Body of pancreas (tissue), 4 donors: ENCODE results near the gene ERC2. TPM values are rescaled to one million over a fixed set of nuclear protein-coding genes. Genes with fewer than 3 reads are reported as not detected.

Experiments used
- ATAC-seq: fragments of 150-250 bp; one replicate; pipeline ENCODE4 v1.9.1; 2016
- DNase-seq, 4 donors: peaks; one replicate each; pipeline ENCODE4 v3.0.0-alpha.2; 2019
- H3K27ac ChIP-seq, 4 donors: fragments of 200-600 bp; sonication (generic); 1 replicate in 3 of 4; 2 replicates in 1 of 4; pipeline versions ENCODE4 v1.5.1 to v1.6.1; 2016 to 2019; ENCODE audit warnings: mild to moderate bottlenecking in 1 of 4, mixed read lengths in 1 of 4, moderate library complexity in 1 of 4
- H3K27me3 ChIP-seq, 2 donors: fragments of 200-600 bp; sonication (generic); one replicate each; pipeline ENCODE4 v1.6.0; 2016; ENCODE audit warnings: mild to moderate bottlenecking in 1 of 2
- H3K36me3 ChIP-seq, 2 donors: fragments of 200-600 bp; sonication (generic); replicated peaks in 1 of 2; 2 replicates each; pipeline ENCODE4 v1.5.1; 2016; ENCODE audit warnings: low read depth in 2 of 2; ENCODE audit not compliant: insufficient read depth in 1 of 2
- H3K4me1 ChIP-seq: fragments of 200-600 bp; sonication (generic); one replicate; pipeline ENCODE4 v1.6.0; 2016
- H3K4me3 ChIP-seq, 2 donors: fragments of 200-600 bp; sonication (generic); 1 replicate in 1 of 2; 2 replicates in 1 of 2; pipeline ENCODE4 v1.5.1; 2016 to 2019
- H3K9me3 ChIP-seq, 3 donors: fragments of 200-600 bp; sonication (generic); 1 replicate in 2 of 3; 2 replicates in 1 of 3; pipeline ENCODE4 v1.5.1; 2016
- CTCF ChIP-seq, 7 experiments: fragments of 450-650 bp in 4 of 7; fragments of 200-600 bp in 3 of 7; sonication (generic) in 3 of 7; IDR thresholded peaks; one replicate each; pipeline ENCODE4 v1.5.1; 2016 to 2019; ENCODE audit warnings: antibody characterized with exemption in 7 of 7
- POLR2A ChIP-seq, 3 donors: fragments of 450-650 bp; IDR thresholded peaks; one replicate each; pipeline ENCODE4 v1.6.1; 2016; ENCODE audit warnings: antibody characterized with exemption in 3 of 3, mild to moderate bottlenecking in 2 of 3
- WGBS, 2 donors: methylation state at CpG; one replicate each; pipeline ENCODE4 v1.1.5; 2017; 5-methylcytosine and 5-hydroxymethylcytosine counted together
- intact Hi-C: fragments of 100-400 bp; cut with DNase I; formaldehyde crosslinking; loops from one replicate; pipeline ENCODE4 v1.15.1; 2023
- total RNA-seq, 2 donors: library from RNA; depleted of rRNA; stranded (reverse); fragments of >200 nt; gene quantifications; one replicate each; pipeline ENCODE4 v1.1.0, GENCODE V29; 2016

The ERC2 gene
- total RNA-seq, 2 donors from 2014 or later: 4.0 to 4.7 TPM

- WGBS, 2 donors: 58 to 66% methylated on average over 3 of the region's 3 CpGs
- no peaks in the 10 kb centered on the region for H3K36me3 ChIP-seq
- H3K4me3 ChIP-seq: no peak overlapping the region
- no peaks in the 10 kb centered on the region for H3K9me3 ChIP-seq
- H3K27me3 ChIP-seq: no peaks in the 10 kb centered on the region
- intact Hi-C loops: loop anchor here (10.0 kb wide), 1 partner anchor 429 kb away; no protein-coding TSS in a partner anchor
- TF ChIP-seq POLR2A (IDR thresholded peaks at IDR 0.05): no peak
- no peak for TF ChIP-seq CTCF (IDR thresholded peaks at IDR 0.05)
- peaks cover 7% of the 10 kb centered on the region for H3K4me1 ChIP-seq
- H3K27ac ChIP-seq: no peak overlapping the region
- no peak for ATAC-seq
- DNase-seq: no peak
Observed at GRCh38 chr3:55903680-55904079, 564.6 kb downstream of the ERC2 start.

- Histone ChIP-seq H3K4me1 (no peaks in the 10 kb centered on the region), H3K27ac (no peak overlapping the region), H3K27me3 (no peaks in the 10 kb centered on the region), H3K4me3 (no peak overlapping the region), H3K9me3 (no peaks in the 10 kb centered on the region), H3K36me3 (no peaks in the 10 kb centered on the region)
- TF ChIP-seq CTCF (IDR thresholded peaks at IDR 0.05): no peak
- TF ChIP-seq POLR2A (IDR thresholded peaks at IDR 0.05): no peak
- WGBS, 2 donors: 69 to 78% methylated on average over 14 of the region's 14 CpGs
- intact Hi-C loops: loop anchor here (10.0 kb wide), 1 partner anchor 428 kb away; no protein-coding TSS in a partner anchor
- no peak for DNase-seq
- no peak for ATAC-seq
Observed at GRCh38 chr3:55902221-55902900, 565.9 kb downstream of the ERC2 start.

GRCh38 chr3:55899887-55900286, 568.4 kb downstream of the ERC2 start:
- intact Hi-C loops: loop anchor here (10.0 kb wide), 1 partner anchor 425 kb away; no protein-coding TSS in a partner anchor
- Histone ChIP-seq H3K9me3 (no peaks in the 10 kb centered on the region), H3K4me3 (no peak overlapping the region), H3K36me3 (no peaks in the 10 kb centered on the region), H3K27me3 (no peaks in the 10 kb centered on the region), H3K4me1 (no peaks in the 10 kb centered on the region), H3K27ac (no peak overlapping the region)
- DNase-seq (peak; percentile 23 to 66 (median 40)), ATAC-seq (no peak)
- WGBS, 2 donors: 46 to 52% methylated on average over 3 of the region's 3 CpGs
- TF ChIP-seq CTCF (IDR thresholded peaks at IDR 0.05): peak; percentile 23 to 57 (median 37)
- TF ChIP-seq POLR2A (IDR thresholded peaks at IDR 0.05): no peak

GRCh38 chr3:55897573-55898224, 570.6 kb downstream of the ERC2 start:
- H3K27me3 ChIP-seq: no peaks in the 10 kb centered on the region
- H3K27ac ChIP-seq: no peak overlapping the region
- no peaks in the 10 kb centered on the region for H3K9me3 ChIP-seq
- ATAC-seq (peak; percentile 33), DNase-seq (peak in 3 of 4 donors; percentile 4 to 15 (median 15))
- H3K4me3 ChIP-seq: no peak overlapping the region
- intact Hi-C loops: no loop called here
- H3K36me3 ChIP-seq: no peaks in the 10 kb centered on the region
- TF ChIP-seq POLR2A (IDR thresholded peaks at IDR 0.05) (no peak), CTCF (IDR thresholded peaks at IDR 0.05) (peak in 5 of 7 experiments; percentile 21 to 79 (median 70))
- no peaks in the 10 kb centered on the region for H3K4me1 ChIP-seq
- WGBS, 2 donors: 21 to 22% methylated on average over 4 of the region's 4 CpGs
